Midbrain (tissue), 1 donor: ENCODE data around the gene UGT1A6.

Experiments used
- DNase-seq: peaks from one replicate; lab custom pipeline; 2025; lab: John Stamatoyannopoulos, UW

The UGT1A6 gene

GRCh38 chr2:233801357-233802131 lies 108.9 kb downstream of the UGT1A6 start:
- DNase-seq, result no peak

DNA sequence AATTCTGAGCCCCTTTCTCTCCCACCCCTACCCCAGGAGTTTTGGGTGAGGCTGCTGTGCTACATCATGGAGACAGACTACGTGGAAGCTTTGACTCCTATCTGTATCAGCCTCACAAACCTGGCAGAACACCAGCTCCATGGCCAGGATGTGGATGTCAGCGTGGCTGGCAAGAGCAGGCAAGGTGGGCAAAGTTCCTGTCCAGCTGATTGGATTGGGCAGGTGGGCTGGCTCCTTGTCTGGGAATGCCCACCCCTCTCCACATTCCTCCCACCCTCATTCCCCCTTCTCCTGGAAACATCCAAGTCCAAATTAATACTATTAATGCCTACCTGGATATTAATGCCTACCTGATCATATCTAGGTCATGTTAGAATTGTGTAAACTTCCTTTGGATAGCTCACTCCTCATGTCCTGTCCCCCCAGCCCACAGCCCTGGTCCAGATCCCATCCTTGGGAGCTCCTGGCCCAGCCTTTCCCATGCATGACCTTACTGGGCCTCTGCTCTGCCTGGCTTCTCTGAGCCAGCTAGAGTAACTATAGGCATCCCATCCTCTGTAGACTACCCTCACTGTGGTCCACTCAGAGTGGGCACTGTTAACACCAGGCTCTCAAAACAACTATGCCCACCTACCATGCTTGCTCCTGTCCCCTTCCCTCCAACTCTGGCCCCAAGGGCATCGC lies 109.6 kb downstream of the UGT1A6 start:
- no peak for DNase-seq

DNA sequence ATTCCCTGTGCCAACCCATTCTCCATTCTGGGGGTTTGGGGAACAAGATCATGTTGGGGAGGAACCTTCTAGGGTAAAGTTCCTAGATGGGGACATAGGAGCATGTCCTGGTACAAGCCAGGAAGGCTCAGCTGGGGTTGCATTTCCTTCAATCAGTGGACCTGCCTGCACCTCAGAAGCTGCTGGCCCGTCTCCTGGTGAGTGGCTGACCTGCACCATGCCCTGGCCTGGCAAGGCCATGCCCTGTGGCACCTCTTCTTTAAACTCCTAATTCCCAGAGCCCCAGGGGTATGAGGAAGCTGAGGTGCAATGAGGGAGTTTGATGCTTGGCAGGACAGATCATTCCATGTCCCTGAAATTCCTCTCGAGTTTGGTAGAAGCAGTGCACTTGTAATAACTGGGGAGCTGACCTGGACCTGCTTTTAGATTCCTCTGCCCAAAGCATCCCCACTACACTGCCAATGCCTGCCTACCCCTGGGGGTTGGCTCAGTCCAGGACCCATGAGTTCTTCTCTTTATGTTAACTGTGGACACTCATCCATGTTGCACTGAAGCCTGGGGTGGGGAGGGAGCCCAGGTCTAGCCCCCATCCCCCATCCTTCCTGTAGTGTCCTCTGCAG lies 110.7 kb downstream of the UGT1A6 start:
- no peak for DNase-seq

- no peak for DNase-seq
Observed at GRCh38 chr2:233803994-233804393, 111.3 kb downstream of the UGT1A6 start.

DNA sequence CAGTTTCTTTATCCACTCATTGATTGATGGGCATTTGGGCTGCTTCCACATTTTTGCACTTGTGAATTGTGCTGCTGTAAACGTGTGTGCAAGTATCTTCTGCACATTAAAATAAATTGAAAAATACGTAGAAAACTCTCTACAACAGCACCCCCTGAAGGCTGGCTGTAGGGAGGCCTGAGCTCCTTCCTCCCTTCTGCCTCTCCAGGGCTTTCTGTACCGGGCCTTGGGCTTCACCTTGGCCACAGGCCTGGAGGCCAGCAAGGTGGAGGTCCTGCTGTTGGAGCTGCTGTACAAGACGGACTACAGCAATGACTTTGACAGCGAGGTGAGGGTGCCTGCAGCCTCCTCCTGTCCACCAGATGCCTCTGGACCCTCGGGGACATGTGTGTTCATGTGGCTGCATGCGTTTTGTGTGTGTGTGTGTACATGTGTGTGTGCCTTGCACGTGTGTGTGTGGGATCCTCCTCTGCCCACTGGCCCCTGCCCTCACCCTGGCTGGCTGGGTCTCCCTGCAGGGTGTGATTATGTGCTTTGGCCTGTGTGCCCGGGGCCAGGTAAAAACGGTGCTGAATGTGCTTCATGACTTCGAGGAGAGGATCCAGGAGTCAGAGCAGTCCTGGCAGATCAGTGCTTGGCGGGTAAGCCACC lies 114.7 kb downstream of the UGT1A6 start:
- DNase-seq, result no peak

DNA sequence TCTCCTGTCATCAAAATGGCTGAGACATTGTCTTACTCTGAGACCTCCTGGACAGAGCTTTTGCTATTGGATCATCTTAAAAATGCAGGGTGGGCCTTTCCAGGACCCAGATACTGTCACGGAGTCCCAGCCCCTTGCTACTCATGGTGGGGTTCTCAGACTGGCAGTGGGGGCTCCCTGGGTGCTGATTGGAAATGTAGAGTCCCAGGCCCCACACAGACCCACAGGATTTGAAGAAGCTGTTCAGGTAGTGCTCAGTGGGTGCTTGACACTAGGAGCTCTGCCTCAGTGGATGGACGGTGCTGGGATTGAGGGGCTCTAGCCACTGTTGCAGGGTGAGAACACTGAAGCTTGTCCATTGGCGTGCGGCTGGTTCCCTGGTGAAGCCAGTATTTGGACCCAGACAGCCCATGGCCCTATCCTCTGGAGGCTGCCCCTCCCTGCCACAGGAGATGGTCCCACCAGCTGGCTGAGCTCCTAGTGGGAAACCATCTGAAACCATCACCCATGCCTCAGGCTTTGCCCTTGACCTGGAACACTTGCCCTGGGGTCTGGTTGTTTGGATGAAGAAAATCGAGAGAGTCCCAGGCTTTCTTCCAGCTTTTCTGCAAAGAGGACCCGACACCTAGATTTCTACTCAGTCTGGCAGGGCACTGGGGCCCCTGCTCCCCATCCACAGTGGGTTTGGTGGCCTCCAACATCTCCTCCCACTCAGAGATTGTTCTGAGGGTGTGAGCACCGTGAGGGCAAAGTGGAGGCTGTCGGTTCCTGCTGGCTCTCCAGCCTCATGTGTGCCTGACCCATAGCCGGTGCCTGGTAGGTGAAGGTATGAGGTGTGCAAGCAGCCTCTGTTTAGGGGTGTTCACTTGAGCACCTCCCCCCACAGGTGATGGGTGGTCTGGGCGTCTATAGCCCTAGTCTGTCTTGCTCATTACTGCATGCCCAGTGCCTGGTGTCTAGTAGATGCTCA lies 115.6 kb downstream of the UGT1A6 start:
- DNase-seq, result no peak

DNA sequence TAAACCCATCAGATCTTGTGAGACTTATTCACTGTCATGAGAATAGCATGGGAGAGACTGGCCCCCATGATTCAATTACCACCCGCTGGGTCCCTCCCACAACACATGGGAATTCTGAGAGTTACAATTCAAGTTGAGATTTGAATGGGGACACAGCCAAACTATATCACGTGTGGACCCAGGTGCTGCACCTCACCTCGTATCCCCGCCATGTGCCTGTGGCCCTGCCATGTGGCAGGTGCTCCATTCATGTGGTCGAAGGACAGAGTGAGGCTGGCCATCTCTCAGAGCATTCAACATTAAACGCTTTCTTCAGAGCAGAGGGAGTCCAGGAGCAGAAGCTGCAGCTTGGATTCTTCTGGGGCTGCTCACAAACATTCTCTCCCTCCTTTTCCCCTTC lies 117.7 kb downstream of the UGT1A6 start:
- no peak for DNase-seq

DNA sequence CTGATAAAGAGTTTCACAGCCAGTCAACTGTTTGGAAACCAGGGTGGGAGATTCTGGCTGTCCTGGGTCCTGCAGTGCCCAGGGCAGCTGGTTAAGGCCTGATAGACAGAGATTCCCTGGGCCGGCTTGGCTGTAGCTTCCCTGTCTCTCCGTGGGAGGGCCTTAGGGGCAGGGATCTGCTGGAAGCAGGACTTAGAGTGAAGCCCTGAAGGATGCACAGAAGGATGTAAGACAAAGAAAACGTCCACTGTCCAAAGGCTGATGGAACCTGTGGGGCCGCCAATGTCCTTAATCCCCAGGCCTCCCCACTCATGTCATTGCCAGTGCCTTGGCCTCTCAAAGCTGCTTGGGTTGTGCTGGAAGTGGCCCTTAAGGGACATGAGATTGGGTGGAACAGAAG lies 118.4 kb downstream of the UGT1A6 start:
- DNase-seq, result no peak

DNA sequence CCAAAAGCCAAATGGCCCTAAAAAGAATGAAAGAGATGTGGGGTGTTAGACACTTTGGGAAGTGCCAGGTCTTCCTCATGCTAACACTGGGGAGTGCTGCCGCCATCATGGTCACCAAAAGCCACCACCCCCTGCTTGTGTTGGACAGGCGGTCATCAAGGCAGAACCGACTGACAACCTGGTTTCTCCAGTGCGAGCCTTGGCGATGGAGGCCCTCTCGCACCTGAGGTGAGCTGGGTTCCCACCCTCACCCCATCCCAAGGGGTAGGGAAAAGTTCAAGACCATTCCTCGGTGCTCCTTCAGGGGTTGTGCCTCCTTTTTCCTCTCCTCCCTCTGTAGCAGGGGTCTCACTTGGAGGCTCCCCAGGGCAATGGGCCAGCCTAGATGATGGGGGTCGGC lies 119.0 kb downstream of the UGT1A6 start:
- DNase-seq, result no peak

DNA sequence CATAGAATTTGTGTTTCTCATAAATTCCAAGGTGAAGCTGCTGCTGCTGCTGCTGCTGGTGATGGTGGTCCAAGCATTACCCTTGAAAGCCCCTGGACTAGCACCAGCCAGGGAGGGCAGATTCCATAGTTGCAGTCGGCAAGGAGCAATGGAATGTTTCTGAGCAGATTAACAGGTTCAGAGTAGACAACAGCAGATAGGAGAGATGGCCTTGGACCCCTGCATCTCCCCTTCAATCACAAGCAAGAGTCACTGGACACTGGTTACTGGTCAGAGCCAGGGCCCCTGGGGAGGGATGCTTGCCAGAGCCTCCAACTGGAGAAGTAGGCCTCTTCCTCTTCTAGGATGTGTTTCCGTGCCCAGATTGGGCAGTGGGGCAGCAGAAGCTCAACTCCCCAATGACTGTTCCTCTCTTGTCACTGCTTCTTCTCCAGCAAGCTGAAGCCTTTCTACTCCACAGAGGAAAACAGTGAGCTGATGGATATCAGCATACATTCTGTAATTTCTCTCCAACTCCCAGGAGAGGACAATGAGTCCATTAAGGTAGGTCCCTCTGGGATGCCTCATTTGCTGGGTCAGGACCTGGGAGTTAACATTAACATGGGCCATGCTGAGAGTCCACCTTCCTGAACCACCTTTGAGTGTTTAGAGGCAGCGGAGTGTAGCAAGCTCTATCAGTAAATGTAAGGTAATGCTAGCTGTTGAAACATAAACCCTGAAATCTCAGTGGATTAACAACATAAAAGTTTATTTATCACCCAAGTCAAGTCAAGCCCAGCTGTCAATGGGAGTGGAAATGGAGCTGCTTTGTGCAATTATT lies 120.8 kb downstream of the UGT1A6 start:
- DNase-seq, result no peak

DNA sequence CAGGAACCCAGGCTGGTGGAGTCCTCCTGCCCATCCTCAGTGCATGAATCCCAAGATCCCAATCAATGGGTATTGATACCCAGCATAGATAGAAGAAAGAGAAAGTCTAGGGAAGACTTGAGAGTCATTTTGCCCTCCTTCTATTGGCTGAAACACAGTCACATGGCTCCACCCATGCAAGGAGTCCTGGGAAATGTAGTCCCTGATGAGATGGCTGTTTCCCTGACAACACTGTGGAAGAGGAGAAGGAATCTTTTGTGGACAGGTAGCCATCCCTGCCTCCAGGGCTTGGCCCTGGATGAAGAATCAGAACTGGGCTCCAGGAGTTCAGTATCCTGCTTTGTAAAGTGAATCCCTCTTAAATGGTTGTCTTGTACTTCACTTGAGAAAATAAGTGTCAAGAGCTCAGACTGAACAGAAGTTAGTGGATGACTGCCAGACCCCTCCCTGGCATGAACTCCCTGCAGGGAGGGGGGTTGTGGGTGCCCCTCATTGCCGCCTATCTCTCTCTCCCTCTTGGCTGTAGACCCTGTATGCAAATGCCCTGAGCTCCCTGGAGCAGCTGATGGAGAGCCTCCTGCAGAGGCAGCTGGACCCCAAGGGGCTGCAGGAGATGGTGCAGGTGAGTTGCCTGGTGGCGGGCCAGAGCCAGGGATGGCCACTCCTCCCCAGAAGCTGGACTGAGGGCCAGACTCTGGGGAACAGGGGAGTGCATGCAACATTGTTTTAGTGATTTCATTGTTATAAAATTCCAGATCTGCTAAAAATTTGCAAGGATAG lies 121.6 kb downstream of the UGT1A6 start:
- DNase-seq, result no peak

GRCh38 chr2:233815861-233816260 lies 123.2 kb downstream of the UGT1A6 start:
- no peak for DNase-seq

GRCh38 chr2:233816334-233816733 lies 123.6 kb downstream of the UGT1A6 start:
- DNase-seq, result no peak

DNA sequence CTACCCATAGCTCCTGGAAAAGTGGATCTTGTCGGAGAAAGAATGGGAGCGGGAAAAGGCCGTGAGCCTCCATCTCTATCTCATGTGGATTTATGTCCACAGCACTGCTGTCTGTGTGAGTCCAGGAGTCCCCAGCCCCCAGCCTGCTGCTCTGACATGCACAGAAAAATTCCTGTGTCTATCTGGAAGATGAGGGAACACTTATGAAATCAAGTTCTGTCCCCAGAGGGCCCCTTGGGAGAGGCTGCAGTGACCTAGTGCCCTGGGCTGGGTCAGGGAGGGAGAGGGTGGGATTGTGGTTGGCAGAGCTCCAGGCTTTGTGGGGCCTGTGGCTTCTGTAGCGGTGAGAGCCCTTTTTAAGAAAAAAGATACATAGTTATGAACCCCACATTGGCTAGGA lies 124.1 kb downstream of the UGT1A6 start:
- no peak for DNase-seq

DNA sequence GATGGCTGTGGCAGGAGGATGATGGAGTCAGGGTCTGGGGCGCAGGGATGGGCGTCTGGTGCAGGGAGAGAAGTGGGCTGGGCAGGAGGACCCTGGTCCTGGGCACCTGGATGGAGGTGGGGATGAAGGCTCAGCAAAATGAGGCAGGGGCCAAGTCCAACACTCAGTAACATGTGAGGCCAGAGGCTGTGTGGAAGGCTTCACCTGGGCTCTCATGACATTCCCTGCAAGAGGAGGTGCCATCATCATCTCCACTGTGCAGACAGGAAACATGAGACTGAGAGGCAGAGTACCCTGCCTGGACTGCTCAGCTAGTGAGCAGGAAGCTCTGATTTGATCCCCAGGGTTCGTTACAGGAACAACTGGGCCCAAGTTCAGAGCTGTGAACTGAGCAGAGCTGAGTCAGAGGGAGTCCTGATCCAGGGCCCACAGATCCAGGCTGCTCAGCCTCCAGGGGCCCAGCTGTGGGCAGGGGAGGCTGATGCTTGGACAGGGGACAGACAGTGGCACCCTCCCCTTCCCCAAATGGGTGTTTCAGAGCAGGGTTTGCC lies 124.7 kb downstream of the UGT1A6 start:
- no peak for DNase-seq

- no peak for DNase-seq
Observed at GRCh38 chr2:233817995-233818638, 125.4 kb downstream of the UGT1A6 start.

GRCh38 chr2:233818639-233819621 lies 126.2 kb downstream of the UGT1A6 start:
- no peak for DNase-seq
